HCT116 (cell line): ENCODE results near the gene COBL. TPM values are rescaled to one million over a fixed set of nuclear protein-coding genes. Genes with fewer than 3 reads are reported as not detected.

Experiments
- ATAC-seq: fragments of 200-7000 bp; cut with Tn5 transposase; 2 replicates; pipeline ENCODE4 v1.9.1; 2020; ENCODE audit warnings: mild to moderate bottlenecking, moderate library complexity
- BruUV-seq: library from RNA; stranded (reverse); fragments of 400-500 nt; replicated peaks from 2 replicates; lab custom pipeline; 2021; lab: Mats Ljungman, UMichigan
- CTCF ChIA-PET: fragments of 300-600 bp; sonication (Branson Sonifier 250); formaldehyde crosslinking; loops from one replicate; lab custom pipeline; 2021; ENCODE audit warnings: antibody characterized with exemption; lab: Charles Lee
- POLR2A ChIA-PET: fragments of 300-600, 350-600 bp; sonication (Branson Sonifier 250); formaldehyde crosslinking; loops from one replicate; lab custom pipeline; 2021; ENCODE audit warnings: antibody characterized with exemption; lab: Charles Lee
- RAD21 ChIA-PET, 2 experiments: fragments of 300-600 bp; sonication (Branson Sonifier 250); formaldehyde crosslinking; loops; one replicate each; lab custom pipeline; 2023; ENCODE audit warnings: low total read pairs in 2 of 2; ENCODE audit not compliant: uncharacterized antibody in 2 of 2, unreplicated experiment in 2 of 2, low non-redundant PET in 1 of 2; lab: Charles Lee
- DNase-seq: peaks from one replicate; pipeline ENCODE4 v3.0.0-alpha.2; 2010; ENCODE audit warnings: low read depth, low spot score
- H2AFZ ChIP-seq: fragments of 200-600 bp; shearing (Covaris generic), sonication (generic); 2 replicates; pipeline ENCODE4 v1.6.1; 2017; ENCODE audit warnings: low read depth, mixed run types, mixed read lengths, antibody characterized with exemption, low read length; ENCODE audit not compliant: poor library complexity, severe bottlenecking
- H3K27ac ChIP-seq: 2 replicates; pipeline ENCODE4 v1.5.1; 2012; ENCODE audit warnings: low read depth, low read length
- H3K27me3 ChIP-seq: fragments of 200-600 bp; sonication (generic); 2 replicates; pipeline ENCODE4 v1.6.1; 2016; ENCODE audit warnings: mixed run types, low read length, mixed read lengths; ENCODE audit not compliant: insufficient read depth
- H3K36me3 ChIP-seq, 2 experiments: fragments of 200-500 bp in 1 of 2; fragments of 200-600 bp in 1 of 2; sonication (Bioruptor generic) in 1 of 2; sonication (generic) in 1 of 2; 2 replicates each; pipeline versions ENCODE4 v1.5.1 to v1.6.1; 2014 to 2016; ENCODE audit warnings: low read length in 2 of 2, inconsistent platforms in 1 of 2, mixed read lengths in 1 of 2, mixed run types in 1 of 2; ENCODE audit not compliant: insufficient read depth in 2 of 2, control insufficient read depth in 1 of 2
- H3K4me1 ChIP-seq, 2 experiments: fragments of 200-600 bp in 1 of 2; sonication (generic) in 1 of 2; 2 replicates each; pipeline versions ENCODE4 v1.5.1 to v1.6.1; 2012 to 2017; ENCODE audit warnings: low read length in 2 of 2, inconsistent platforms in 1 of 2, mild to moderate bottlenecking in 1 of 2, mixed read lengths in 1 of 2, mixed run types in 1 of 2, moderate library complexity in 1 of 2; ENCODE audit not compliant: insufficient read depth in 2 of 2, control insufficient read depth in 1 of 2
- H3K4me2 ChIP-seq: fragments of 200-600 bp; sonication (generic); 2 replicates; pipeline ENCODE4 v1.6.1; 2017; ENCODE audit warnings: mixed run types, low read length, mixed read lengths
- H3K4me3 ChIP-seq, 2 experiments: fragments of 200-600 bp in 1 of 2; sonication (generic) in 1 of 2; replicated peaks in 1 of 2; 2 replicates each; pipeline ENCODE4 v1.5.1; 2011 to 2016; ENCODE audit warnings: low read length in 2 of 2, control low read depth in 1 of 2, low read depth in 1 of 2, mild to moderate bottlenecking in 1 of 2, mixed read lengths in 1 of 2, mixed run types in 1 of 2
- H3K79me2 ChIP-seq: fragments of 200-600 bp; sonication (generic); 2 replicates; pipeline ENCODE4 v1.6.1; 2017; ENCODE audit warnings: mild to moderate bottlenecking, mixed run types, low read length, moderate library complexity, mixed read lengths; ENCODE audit not compliant: insufficient read depth
- H3K9ac ChIP-seq: fragments of 200-600 bp; sonication (generic); 2 replicates; pipeline ENCODE4 v1.6.1; 2016; ENCODE audit warnings: low read length, mixed read lengths
- H3K9me2 ChIP-seq: fragments of 200-600 bp; sonication (generic), shearing (Covaris generic); 2 replicates; pipeline ENCODE4 v1.6.1; 2017; ENCODE audit warnings: mixed run types, mild to moderate bottlenecking, moderate library complexity; ENCODE audit not compliant: insufficient read depth
- H3K9me3 ChIP-seq, 2 experiments: fragments of 200-500 bp in 1 of 2; fragments of 200-600 bp in 1 of 2; sonication (Bioruptor generic) in 1 of 2; sonication (generic) in 1 of 2; 2 replicates each; pipeline ENCODE4 v1.6.1; 2014 to 2017; ENCODE audit warnings: low read length in 2 of 2, mixed read lengths in 2 of 2, inconsistent platforms in 1 of 2, low read depth in 1 of 2, mild to moderate bottlenecking in 1 of 2, mixed run types in 1 of 2, moderate library complexity in 1 of 2; ENCODE audit not compliant: control insufficient read depth in 1 of 2, insufficient read depth in 1 of 2
- H4K20me1 ChIP-seq: fragments of 200-600 bp; sonication (generic), shearing (Covaris generic); 2 replicates; pipeline ENCODE4 v1.6.1; 2017; ENCODE audit warnings: mixed run types, mild to moderate bottlenecking, moderate library complexity; ENCODE audit not compliant: insufficient read depth
- CBX3 ChIP-seq: IDR thresholded peaks from 2 replicates; pipeline ENCODE4 v1.6.1; 2012; ENCODE audit warnings: low read depth
- CEBPB ChIP-seq: IDR thresholded peaks from 2 replicates; pipeline ENCODE4 v1.6.1; 2012; ENCODE audit warnings: low read depth
- ELF1 ChIP-seq: IDR thresholded peaks from 2 replicates; pipeline ENCODE4 v1.6.1; 2012; ENCODE audit warnings: low read depth, borderline replicate concordance
- EZH2 ChIP-seq: fragments of 200-600 bp; sonication (generic); IDR thresholded peaks from 2 replicates; pipeline ENCODE4 v1.6.1; 2017; ENCODE audit warnings: antibody characterized with exemption, mixed run types
- JUND ChIP-seq: IDR thresholded peaks from 2 replicates; pipeline ENCODE4 v1.6.1; 2012
- POLR2AphosphoS5 ChIP-seq: IDR thresholded peaks from 2 replicates; pipeline ENCODE4 v1.6.1; 2011; ENCODE audit warnings: mild to moderate bottlenecking, low read depth, low read length, moderate library complexity
- REST ChIP-seq: IDR thresholded peaks from 2 replicates; pipeline ENCODE4 v1.6.1; 2012; ENCODE audit warnings: low read depth
- SIN3A ChIP-seq: IDR thresholded peaks from 2 replicates; pipeline ENCODE4 v1.6.1; 2012; ENCODE audit warnings: low read depth
- YY1 ChIP-seq: IDR thresholded peaks from 2 replicates; pipeline ENCODE4 v1.6.1; 2011; ENCODE audit warnings: low read length, low read depth, moderate library complexity, mild to moderate bottlenecking; ENCODE audit not compliant: insufficient replicate concordance; ENCODE audit errors: extremely low read depth
- intact Hi-C: fragments of 100-400 bp; cut with micrococcal nuclease; formaldehyde crosslinking; loops from 2 replicates; pipeline ENCODE4 v1.10.0; 2022
- total RNA-seq: library from RNA; stranded (reverse); gene quantifications from one replicate; pipeline ENCODE4 v1.2.1, GENCODE V29; 2021; ENCODE audit not compliant: unreplicated experiment

Gene COBL
- total RNA-seq, 1 experiment from 2014 or later = 19.3 TPM

- Histone ChIP-seq H3K27me3 (no peaks in the 10 kb centered on the region), H3K9me2 (no peaks in the 10 kb centered on the region), H2AFZ (no peak overlapping the region), H3K36me3 (no peaks in the 10 kb centered on the region), H4K20me1 (no peaks in the 10 kb centered on the region), H3K79me2 (no peaks in the 10 kb centered on the region), H3K27ac (no peak overlapping the region), H3K4me2 (no peak overlapping the region), H3K4me3 (no peak overlapping the region), H3K9ac (no peak overlapping the region), H3K4me1 (peaks cover 7 to 32% of the 10 kb centered on the region in 2 experiments; a peak in 3 of 4 replicates), H3K9me3 (no peaks in the 10 kb centered on the region)
- no TSS peak for BruUV-seq
- RAD21 ChIA-PET = no interaction called here
- TF ChIP-seq REST (no peak), EZH2 (no peak), POLR2AphosphoS5 (no peak), ELF1 (no peak), SIN3A (no peak), CEBPB (no peak), YY1 (no peak), JUND (no peak), CBX3 (no peak)
- DNase-seq = no peak
- CTCF ChIA-PET = no interaction called here
- POLR2A ChIA-PET = no interaction called here
- no peak for ATAC-seq
- intact Hi-C loops = no loop called here
Observed at GRCh38 chr7:51230324-51230625, 86.3 kb downstream of the COBL start.
